ENCODE data around the gene GPC5.
A peak's percentile ranks its signal among the peaks of the same experiment; 100 is the strongest.

Gene GPC5

GRCh38 chr13:91375116-91375729 lies 23.2 kb upstream of the GPC5 start:
- Histone ChIP-seq H3K36me3 (replicated peaks; ENCODE audit: low read depth, low read length) (no peaks in the 10 kb centered on the region), H4K20me1 (ENCODE audit: insufficient read depth, low read length) (no peaks in the 10 kb centered on the region), H3K4me2 (ENCODE audit: low read length) (peak overlapping the region; percentile 43), H3K27me3 (ENCODE audit: low read depth, low read length) (no peaks in the 10 kb centered on the region), H3K79me2 (ENCODE audit: low read length) (no peaks in the 10 kb centered on the region), H3K4me1 (ENCODE audit: low read length) (peaks cover 18% of the 10 kb centered on the region), H3K27ac (ENCODE audit: low read length) (no peak overlapping the region), H3K9ac (ENCODE audit: low read length) (no peak overlapping the region), H3K4me3 (ENCODE audit: low read length) (peak overlapping the region; percentile 16; the same call in 1 of the 2 replicates), H3K9me3 (ENCODE audit: insufficient read depth, low read length) (no peaks in the 10 kb centered on the region), H2AFZ (ENCODE audit: low read depth, low read length) (peak overlapping the region; percentile 67)
- TF ChIP-seq CTCF (IDR thresholded peaks at IDR 0.05; ENCODE audit: low read depth, low read length): peak; percentile 92
- TF ChIP-seq EZH2phosphoT487 (IDR thresholded peaks at IDR 0.05; ENCODE audit: low read depth): no peak

GRCh38 chr13:91381371-91381770 lies 17.1 kb upstream of the GPC5 start:
- Histone ChIP-seq H2AFZ (ENCODE audit: low read depth, low read length) (no peak overlapping the region), H3K4me1 (ENCODE audit: low read length) (no peaks in the 10 kb centered on the region), H3K4me3 (ENCODE audit: low read length) (no peak overlapping the region), H3K27ac (ENCODE audit: low read length) (no peak overlapping the region), H3K9me3 (ENCODE audit: insufficient read depth, low read length) (no peaks in the 10 kb centered on the region), H3K4me2 (ENCODE audit: low read length) (no peak overlapping the region), H3K9ac (ENCODE audit: low read length) (no peak overlapping the region), H3K36me3 (replicated peaks; ENCODE audit: low read depth, low read length) (no peaks in the 10 kb centered on the region), H4K20me1 (ENCODE audit: insufficient read depth, low read length) (no peaks in the 10 kb centered on the region), H3K79me2 (ENCODE audit: low read length) (no peaks in the 10 kb centered on the region), H3K27me3 (ENCODE audit: low read depth, low read length) (no peaks in the 10 kb centered on the region)
- TF ChIP-seq EZH2phosphoT487 (IDR thresholded peaks at IDR 0.05; ENCODE audit: low read depth) (no peak), CTCF (IDR thresholded peaks at IDR 0.05; ENCODE audit: low read depth, low read length) (peak; percentile 74)

- Histone ChIP-seq H3K9ac (ENCODE audit: low read length) (no peak overlapping the region), H3K9me3 (ENCODE audit: insufficient read depth, low read length) (no peaks in the 10 kb centered on the region), H3K4me2 (ENCODE audit: low read length) (peak overlapping the region; percentile 25), H3K4me1 (ENCODE audit: low read length) (peaks cover 18% of the 10 kb centered on the region), H3K27me3 (ENCODE audit: low read depth, low read length) (no peaks in the 10 kb centered on the region), H4K20me1 (ENCODE audit: insufficient read depth, low read length) (no peaks in the 10 kb centered on the region), H3K4me3 (ENCODE audit: low read length) (no peak overlapping the region), H3K79me2 (ENCODE audit: low read length) (no peaks in the 10 kb centered on the region), H3K36me3 (replicated peaks; ENCODE audit: low read depth, low read length) (no peaks in the 10 kb centered on the region), H3K27ac (ENCODE audit: low read length) (no peak overlapping the region), H2AFZ (ENCODE audit: low read depth, low read length) (peak overlapping the region; percentile 58; the same call in 1 of the 2 replicates)
- no peak for TF ChIP-seq EZH2phosphoT487 (IDR thresholded peaks at IDR 0.05; ENCODE audit: low read depth)
- TF ChIP-seq CTCF (IDR thresholded peaks at IDR 0.05; ENCODE audit: low read depth, low read length): no peak
Observed at GRCh38 chr13:91383836-91384235, 14.6 kb upstream of the GPC5 start.

GRCh38 chr13:91384896-91385295 lies 13.5 kb upstream of the GPC5 start:
- H3K79me2 ChIP-seq (ENCODE audit: low read length): no peaks in the 10 kb centered on the region
- H2AFZ ChIP-seq (ENCODE audit: low read depth, low read length): no peak overlapping the region
- TF ChIP-seq EZH2phosphoT487 (IDR thresholded peaks at IDR 0.05; ENCODE audit: low read depth) (no peak), CTCF (IDR thresholded peaks at IDR 0.05; ENCODE audit: low read depth, low read length) (no peak)

More at GRCh38 chr13:91384896-91385295, 13.5 kb upstream of the GPC5 start:
- Histone ChIP-seq H3K9me3 (ENCODE audit: insufficient read depth, low read length) (no peaks in the 10 kb centered on the region), H3K4me2 (ENCODE audit: low read length) (no peak overlapping the region), H3K9ac (ENCODE audit: low read length) (no peak overlapping the region), H3K36me3 (replicated peaks; ENCODE audit: low read depth, low read length) (no peaks in the 10 kb centered on the region), H3K4me1 (ENCODE audit: low read length) (peaks cover 18% of the 10 kb centered on the region), H4K20me1 (ENCODE audit: insufficient read depth, low read length) (no peaks in the 10 kb centered on the region), H3K27ac (ENCODE audit: low read length) (no peak overlapping the region), H3K4me3 (ENCODE audit: low read length) (no peak overlapping the region), H3K27me3 (ENCODE audit: low read depth, low read length) (no peaks in the 10 kb centered on the region)

Measured in OCI-LY3 (cell line).